Epithelial cell of esophagus (primary cell): Measurements from ENCODE around the gene TRIM45.
"Not testable (repeated sequence)": the region's sequence is repeated elsewhere in the genome, so short reads cannot be mapped to it uniquely, and the experiment has no call there.

Source experiments
- DNase-seq: peaks from one replicate; pipeline ENCODE4 v3.0.0; 2010; ENCODE audit warnings: low read depth
- H3K4me3 ChIP-seq: 2 replicates; pipeline ENCODE4 v1.5.1; 2011; ENCODE audit warnings: mild to moderate bottlenecking, low read length, control low read depth
- TF ChIP-seq, protein P1 (sequence below): IDR thresholded peaks from 2 replicates; pipeline ENCODE4 v1.5.1; 2011; ENCODE audit warnings: low read depth, mild to moderate bottlenecking, low read length, control low read depth, inconsistent platforms; ENCODE audit not compliant: insufficient read depth; ENCODE audit errors: missing control alignments

TRIM45 gene

DNA sequence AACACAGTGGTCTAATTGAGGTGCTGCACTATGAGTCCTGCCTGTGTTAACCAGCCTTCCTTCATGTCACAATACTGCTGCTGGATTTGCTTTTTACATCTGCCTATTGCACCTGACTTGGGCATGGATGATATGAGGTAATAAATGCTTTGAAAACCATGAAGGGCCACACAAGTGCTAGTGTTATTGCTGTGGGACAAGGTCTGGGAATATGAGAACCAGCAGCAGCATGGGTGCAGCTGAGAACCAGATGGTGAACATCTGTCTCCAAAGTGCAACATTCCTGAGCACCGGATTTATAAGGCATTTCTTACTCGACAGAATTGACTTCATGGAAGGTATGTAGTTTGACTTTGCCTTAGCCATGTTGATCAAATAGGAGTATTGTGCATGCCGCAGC is 16.6 kb downstream of the TRIM45 start:
- DNase-seq, result no peak
- H3K4me3 ChIP-seq, result no peak overlapping the region
- TF ChIP-seq, protein P1, sequence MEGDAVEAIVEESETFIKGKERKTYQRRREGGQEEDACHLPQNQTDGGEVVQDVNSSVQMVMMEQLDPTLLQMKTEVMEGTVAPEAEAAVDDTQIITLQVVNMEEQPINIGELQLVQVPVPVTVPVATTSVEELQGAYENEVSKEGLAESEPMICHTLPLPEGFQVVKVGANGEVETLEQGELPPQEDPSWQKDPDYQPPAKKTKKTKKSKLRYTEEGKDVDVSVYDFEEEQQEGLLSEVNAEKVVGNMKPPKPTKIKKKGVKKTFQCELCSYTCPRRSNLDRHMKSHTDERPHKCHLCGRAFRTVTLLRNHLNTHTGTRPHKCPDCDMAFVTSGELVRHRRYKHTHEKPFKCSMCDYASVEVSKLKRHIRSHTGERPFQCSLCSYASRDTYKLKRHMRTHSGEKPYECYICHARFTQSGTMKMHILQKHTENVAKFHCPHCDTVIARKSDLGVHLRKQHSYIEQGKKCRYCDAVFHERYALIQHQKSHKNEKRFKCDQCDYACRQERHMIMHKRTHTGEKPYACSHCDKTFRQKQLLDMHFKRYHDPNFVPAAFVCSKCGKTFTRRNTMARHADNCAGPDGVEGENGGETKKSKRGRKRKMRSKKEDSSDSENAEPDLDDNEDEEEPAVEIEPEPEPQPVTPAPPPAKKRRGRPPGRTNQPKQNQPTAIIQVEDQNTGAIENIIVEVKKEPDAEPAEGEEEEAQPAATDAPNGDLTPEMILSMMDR, result no peak

DNA sequence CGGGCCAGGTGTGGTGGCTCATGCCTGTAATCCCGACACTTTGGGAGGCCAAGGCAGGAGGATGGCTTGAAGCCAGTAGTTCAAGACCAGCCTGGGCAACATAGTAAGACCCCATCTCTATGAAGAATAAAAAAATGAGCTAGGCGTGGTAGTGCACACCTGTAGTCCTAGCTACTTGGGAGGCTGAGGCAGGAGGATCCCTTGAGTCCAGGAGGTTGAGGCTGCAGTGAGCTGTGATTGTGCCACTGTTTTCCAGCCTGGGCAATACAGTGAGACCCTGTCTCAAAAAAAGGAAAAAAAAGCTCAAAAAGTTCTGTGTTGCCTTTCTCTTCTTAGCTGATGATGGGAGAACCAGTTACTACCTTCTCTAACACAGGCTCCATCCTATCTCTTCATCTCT is 19.7 kb downstream of the TRIM45 start:
- not testable (repeated sequence) for DNase-seq, H3K4me3 ChIP-seq

DNA sequence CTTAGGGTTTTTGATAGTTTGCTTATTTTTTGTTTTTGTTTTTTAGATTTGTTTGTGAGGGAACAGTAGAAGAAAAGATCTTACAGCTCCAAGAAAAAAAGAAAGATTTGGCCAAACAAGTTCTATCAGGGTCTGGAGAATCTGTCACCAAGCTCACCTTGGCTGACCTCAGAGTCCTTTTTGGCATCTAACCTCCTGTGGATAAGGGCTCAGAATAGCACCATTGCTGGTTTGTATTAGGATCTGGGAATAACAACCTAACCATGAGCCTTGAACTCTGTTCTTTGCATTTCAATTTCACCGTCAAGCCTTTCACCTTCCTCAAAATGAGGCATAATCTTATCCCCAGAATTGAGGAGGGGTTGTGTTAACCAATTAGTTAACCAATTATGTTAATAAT is 20.2 kb downstream of the TRIM45 start:
- H3K4me3 ChIP-seq, result no peak overlapping the region
- TF ChIP-seq, protein P1, result no peak
- no peak for DNase-seq

DNA sequence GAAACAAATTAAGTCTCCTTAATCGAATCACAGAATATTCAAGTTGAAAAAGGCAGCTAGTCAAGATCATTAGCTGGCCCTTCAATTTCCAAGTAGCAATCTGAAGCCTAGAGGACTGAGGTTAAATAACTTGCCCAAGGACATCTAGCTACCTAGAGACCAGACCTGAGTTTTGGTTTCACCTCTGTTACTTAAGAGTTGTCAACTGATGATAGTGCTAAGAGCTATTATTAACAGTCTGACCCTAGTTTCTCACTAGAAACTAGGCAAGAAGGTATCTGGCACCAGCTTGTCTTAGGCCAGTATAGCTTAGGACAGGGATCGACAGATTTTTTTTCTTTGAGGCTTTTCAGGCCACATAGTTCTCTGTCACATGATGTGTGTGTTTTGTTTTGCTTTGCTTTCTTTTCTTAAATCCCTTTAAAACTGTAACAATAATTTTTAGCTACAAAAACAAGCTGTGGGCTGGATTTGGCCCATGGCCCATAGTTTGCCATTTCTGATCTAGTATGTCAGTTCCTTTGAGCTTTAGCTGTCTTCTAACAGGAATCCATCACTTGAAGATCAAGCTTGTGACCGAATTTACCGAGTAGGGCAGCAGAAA is 23.2 kb downstream of the TRIM45 start:
- TF ChIP-seq, protein P1, result no peak
- no peak for DNase-seq

DNA sequence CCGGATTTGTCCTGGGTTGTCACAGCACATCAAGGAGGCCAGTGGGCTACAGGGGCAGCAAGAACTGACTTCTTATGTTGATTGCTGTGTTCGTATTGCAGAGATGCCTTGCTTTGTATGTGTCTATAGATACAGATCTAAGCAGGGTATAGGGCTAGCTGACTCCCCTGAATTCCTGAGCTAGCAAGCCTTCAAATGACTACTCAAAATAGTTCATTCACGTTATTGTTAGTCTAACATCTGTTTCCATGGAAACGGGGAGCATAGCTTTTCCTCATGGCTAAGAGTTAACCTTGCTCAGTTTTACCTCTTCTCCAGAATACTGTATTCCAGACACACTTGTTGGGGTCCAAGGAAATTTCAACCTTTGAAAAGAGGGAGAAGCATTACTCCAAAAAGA is 24.1 kb downstream of the TRIM45 start:
- DNase-seq, result no peak
- TF ChIP-seq, protein P1, result no peak
- H3K4me3 ChIP-seq, result no peak overlapping the region

More for the DNA sequence above, 23.2 kb downstream of the TRIM45 start:
- H3K4me3 ChIP-seq, result no peak overlapping the region

DNA sequence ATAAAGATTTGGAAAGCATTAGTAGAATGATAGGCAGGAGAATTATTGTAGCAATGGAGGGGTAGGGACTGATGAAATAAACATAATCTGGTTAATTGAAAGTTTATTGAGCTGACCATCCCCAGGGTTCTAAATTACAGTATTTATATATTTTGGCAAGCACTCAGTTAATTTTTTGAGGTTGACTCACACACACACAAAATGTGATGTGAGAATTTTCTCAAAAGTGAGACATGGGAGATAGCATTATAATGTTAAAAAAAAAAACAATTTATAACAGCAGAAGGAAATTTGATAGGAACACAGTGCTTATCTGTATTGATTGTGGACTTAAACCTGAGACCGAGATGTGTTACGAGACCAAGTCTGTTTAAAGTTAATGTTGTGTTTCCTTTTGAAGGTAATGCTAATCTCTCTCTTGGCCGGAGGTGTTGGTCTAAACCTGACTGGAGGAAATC is 24.6 kb downstream of the TRIM45 start:
- no peak overlapping the region for H3K4me3 ChIP-seq
- no peak for DNase-seq
- TF ChIP-seq, protein P1, result no peak

DNA sequence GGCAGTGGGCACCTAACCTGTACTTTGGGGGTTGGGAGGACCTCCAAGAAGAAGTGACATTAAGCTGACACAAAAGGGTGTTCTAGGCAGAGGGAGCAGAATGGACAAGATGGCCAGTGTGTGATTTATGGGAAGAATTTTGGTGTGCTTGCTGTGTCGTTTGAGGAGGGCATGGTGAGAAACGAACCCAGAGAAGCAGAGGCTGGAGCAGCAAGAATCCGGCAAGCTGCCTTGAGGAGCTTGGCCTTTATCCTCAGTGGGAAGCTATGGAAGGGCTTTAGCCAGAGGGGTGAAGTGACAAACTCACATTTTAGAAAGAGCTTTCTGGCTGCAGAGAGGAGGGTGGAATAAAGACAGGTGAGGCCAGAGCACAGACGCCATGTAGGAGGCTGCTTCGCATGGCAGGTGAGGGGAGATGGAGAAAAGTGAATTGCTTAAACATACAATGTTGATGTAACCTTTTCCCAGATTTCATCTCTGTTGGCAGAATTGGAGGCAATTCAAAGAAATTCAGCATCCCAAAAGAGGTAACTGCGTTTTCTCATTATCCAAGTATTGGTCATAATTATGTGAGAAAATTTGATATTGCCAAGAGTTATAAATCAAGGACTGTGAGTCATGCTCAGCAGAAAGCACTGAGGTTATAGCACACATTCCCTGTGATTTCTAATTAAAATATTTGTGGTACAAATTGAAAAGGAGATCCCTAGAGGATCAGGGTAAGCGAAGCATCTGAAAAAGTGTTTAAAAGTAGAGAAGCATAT is 26.5 kb downstream of the TRIM45 start:
- DNase-seq, result no peak
- no peak overlapping the region for H3K4me3 ChIP-seq
- TF ChIP-seq, protein P1, result no peak
